Measurements from ENCODE around the gene BRSK1.

Gene BRSK1

DNA sequence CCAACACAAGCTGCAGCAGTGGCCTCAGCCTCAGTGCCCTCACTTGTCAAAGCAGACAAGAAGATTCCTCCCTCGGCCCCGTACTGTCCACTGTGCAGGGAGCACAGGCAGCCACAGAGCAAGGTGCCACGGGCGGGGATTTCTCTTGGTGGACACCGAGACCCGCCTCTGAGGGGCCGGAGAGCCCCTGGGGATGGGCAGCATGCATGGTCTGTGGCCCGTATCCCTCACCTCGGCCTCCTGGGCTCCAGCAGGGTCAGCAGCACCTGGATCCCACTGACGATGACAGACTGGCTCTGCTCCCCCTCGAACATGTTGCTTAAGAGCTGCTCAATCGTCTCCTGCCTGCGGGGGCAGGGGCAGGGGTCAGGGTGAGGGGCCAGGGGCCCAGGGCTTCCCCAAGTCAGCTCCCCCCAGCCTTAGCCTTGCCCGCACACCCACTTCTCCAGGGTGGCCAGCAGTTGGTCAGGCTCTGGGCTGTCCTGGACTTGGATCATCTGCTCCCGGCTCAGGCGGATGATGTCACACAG lies 41.8 kb upstream of the BRSK1 start:
- no peaks in the 10 kb centered on the region for H3K27me3 ChIP-seq
- DNase-seq = no peak
- TF ChIP-seq CTCF (IDR thresholded peaks at IDR 0.05; ENCODE audit: low read depth, low read length) = no peak
- no peaks in the 10 kb centered on the region; the same call in 1 of the 2 replicates for H3K4me1 ChIP-seq
- H3K36me3 ChIP-seq = peaks cover 84% of the 10 kb centered on the region
- H3K9me3 ChIP-seq = no peaks in the 10 kb centered on the region
- no peak overlapping the region for H3K4me3 ChIP-seq (ENCODE audit: low read depth, low read length)

DNA sequence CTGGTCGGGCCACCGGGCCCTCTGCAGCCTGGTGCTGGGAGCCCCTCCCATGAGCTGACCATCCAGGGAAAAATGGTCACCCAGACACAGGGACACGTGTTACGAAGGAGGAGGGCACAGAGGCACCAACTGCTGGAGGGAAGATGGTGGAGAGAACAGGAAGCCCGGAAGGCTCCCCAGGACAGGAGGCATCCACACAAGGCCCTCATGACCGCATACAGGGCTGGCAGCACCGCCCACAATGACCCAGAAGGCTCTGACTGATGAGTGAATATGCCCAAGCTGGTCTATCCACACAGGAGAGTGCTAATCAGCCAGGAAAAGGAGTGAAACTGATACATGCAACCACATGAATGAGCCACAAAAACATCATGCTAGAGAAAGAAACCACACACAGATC lies 41.3 kb upstream of the BRSK1 start:
- DNase-seq = no peak
- TF ChIP-seq CTCF (IDR thresholded peaks at IDR 0.05; ENCODE audit: low read depth, low read length) = no peak
- H3K9me3 ChIP-seq = no peaks in the 10 kb centered on the region
- H3K4me3 ChIP-seq (ENCODE audit: low read depth, low read length) = no peak overlapping the region
- peaks cover 79% of the 10 kb centered on the region for H3K36me3 ChIP-seq
- no peaks in the 10 kb centered on the region; the same call in 1 of the 2 replicates for H3K4me1 ChIP-seq
- H3K27me3 ChIP-seq = no peaks in the 10 kb centered on the region

DNA sequence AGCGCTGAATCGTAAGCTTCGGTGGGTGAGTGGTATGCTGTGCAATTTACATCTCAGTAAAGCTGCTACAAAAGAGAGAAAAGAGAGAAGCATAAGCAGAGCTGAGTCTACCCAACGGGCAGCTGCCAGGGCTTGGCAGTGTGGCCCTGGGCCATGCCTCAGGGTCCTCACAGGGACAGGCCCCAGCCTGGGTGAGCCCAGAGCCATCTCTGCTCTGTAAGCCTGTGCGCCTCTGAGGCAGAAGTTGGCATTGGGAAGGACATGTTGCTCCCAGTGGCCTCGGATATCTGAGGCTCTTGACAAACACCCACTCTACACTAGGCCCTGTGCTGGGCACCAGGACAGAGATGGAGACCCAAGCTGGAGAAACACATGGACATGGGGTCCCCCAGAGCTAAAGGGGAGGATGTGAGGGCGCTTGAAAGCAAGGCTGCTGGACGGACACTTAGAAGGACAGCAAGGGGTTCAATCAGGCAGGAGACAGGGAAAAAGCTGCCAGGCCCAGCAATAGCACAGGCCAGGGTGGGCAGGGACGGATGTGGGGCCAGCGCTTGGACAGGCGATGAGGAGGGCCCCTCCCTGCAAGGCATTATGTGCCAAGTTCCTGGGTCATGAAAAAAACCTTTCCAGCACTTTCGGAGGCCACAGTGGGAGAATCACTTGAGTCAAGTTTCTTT lies 39.7 kb upstream of the BRSK1 start:
- DNase-seq = no peak
- Histone ChIP-seq H3K9me3 (no peaks in the 10 kb centered on the region), H3K36me3 (peaks cover 66% of the 10 kb centered on the region), H3K27me3 (no peaks in the 10 kb centered on the region), H3K4me3 (ENCODE audit: low read depth, low read length) (no peak overlapping the region), H3K4me1 (peaks cover 7% of the 10 kb centered on the region; the same call in 1 of the 2 replicates)
- no peak for TF ChIP-seq CTCF (IDR thresholded peaks at IDR 0.05; ENCODE audit: low read depth, low read length)

DNA sequence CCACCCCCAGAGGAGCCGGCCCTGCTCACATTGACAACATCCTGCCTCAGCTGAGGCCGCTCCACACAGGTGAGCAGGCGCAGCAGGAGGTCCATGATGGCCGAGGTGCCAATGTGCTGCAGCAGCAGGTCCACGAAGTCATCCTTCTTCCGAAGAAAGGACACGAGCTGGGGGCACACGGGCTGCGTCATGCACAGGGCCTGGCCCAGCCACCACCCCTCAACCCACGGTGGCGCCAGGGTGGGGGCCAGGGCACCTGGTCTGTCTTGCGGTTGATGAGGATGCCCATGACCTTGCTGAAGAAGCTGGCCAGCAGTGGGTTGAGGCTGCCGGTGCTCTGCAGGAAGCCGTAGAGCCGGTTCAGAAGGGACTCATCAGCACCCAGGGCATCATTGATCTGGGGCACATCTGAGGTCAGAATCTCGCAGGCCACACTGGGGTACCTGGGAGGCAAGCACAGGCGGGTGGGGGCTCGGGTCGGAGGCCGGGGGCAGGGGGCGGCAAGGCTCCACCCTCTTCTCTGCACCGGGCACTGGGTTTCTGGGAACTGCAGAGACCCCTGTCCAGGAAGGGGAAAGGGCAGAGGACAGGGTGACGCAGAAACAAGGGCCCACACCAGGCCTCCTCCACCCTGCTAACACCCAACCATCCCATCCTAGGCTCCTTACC lies 38.4 kb upstream of the BRSK1 start:
- Histone ChIP-seq H3K27me3 (no peaks in the 10 kb centered on the region), H3K9me3 (no peaks in the 10 kb centered on the region), H3K4me3 (ENCODE audit: low read depth, low read length) (no peak overlapping the region), H3K4me1 (peaks cover 7% of the 10 kb centered on the region; the same call in 1 of the 2 replicates), H3K36me3 (peaks cover 55% of the 10 kb centered on the region)
- TF ChIP-seq CTCF (IDR thresholded peaks at IDR 0.05; ENCODE audit: low read depth, low read length) = no peak
- no peak for DNase-seq

DNA sequence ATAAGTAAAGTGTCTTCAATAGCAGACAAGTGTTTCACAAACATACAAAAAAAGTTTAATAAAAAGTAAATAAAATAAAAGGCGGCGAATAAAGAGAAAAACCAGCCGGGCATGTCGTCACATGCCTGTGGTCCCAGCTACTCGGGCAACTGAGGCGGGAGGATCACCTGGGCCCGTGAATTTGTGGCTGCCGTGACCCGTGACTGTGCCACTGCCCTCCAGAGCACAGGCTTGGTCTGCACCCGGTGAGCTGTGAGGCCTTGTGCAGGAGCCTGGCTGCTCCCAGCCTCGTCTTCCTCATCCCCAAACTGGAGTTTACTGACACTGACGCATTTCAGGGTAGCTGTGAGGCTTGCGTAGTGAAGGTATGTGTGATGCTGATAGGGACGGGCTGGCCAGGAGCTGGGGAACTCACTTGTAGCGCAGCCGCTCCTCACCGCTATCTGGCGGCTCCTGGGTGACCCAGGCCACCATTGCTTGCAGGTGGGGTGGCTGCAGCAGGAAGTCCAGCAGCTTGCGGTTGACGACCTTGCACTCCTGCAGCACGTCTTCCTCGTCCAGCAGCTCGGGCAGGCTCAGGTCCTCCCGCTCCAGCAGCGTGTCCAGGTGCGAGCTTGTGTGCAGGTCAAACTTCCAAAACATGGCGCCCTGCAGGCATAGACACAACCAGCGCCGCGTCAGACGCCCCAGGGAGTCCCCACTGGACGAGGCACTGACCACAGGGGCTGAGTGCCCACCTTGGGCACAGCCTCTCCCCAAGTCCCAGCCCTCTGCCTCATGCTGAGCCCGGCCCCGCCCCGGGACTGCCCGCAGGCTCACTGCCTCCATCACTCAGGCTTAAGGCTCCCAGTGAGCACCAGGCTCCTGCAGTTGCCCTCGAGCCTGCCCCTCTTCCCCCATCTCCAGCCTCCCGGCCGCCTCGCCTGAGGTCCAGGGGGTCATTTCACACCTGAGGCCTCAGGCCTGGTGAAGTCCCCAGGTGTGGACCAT lies 37.0 kb upstream of the BRSK1 start:
- H3K27me3 ChIP-seq = no peaks in the 10 kb centered on the region
- TF ChIP-seq CTCF (IDR thresholded peaks at IDR 0.05; ENCODE audit: low read depth, low read length) = no peak
- DNase-seq = no peak
- H3K4me3 ChIP-seq (ENCODE audit: low read depth, low read length) = no peak overlapping the region
- H3K36me3 ChIP-seq = peaks cover 44% of the 10 kb centered on the region
- H3K4me1 ChIP-seq = peaks cover 7% of the 10 kb centered on the region; the same call in 1 of the 2 replicates
- no peaks in the 10 kb centered on the region for H3K9me3 ChIP-seq

All from BE2C (cell line).